ENCODE data around the gene SLFN12. TPM values are rescaled to one million over a fixed set of nuclear protein-coding genes. Genes with fewer than 3 reads are reported as not detected.

SLFN12 gene
- total RNA-seq, 2 donors from 2014 or later: 10.4 to 25.3 TPM

DNA sequence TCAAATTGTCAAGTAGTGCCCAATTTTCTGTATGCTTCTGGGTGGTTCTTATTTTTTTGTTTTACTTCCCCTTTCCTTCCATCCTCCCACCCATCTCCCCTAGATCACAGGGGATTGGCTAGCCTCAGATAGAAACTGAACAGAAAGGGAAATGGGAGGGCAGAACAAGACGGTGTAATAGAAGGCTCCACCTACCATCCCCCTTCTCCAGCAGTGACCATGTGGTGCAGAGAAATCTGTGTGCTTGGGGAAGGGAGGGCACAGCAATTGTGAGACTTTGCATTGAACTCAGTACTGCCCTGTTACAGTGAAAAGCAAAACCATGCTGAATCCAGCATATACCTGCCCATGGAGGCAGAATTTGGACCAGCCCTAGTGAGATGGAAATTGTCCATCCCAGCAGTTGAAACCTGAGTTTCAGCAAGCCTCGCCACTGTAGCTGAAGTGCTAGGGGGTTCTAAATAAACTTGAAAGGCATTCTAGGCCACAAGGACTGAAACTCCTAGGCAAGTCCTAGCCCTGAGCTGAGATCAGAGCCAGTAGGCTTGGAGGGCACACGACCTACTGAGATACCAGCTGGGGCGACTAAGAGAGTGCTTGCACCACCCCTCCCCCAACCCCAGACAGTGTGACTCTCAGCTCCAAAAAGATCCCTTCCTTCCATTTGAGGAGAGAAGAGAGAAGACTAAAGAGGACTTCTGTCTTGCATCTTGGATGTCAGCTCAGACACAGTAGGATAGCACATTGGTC lies 64.0 kb downstream of the SLFN12 start:
- DNase-seq (ENCODE audit: low spot score) (no peak), ATAC-seq (ENCODE audit: insufficient number of reproducible peaks, low FRiP score, low read depth) (peak; percentile 47)
- Histone ChIP-seq H3K4me1 (ENCODE audit: control insufficient read depth in 1 of 2, low read depth in 2 of 2) (peaks cover 6 to 10% of the 10 kb centered on the region in 2 donors), H3K27ac (no peak overlapping the region), H3K9me3 (no peaks in the 10 kb centered on the region), H3K27me3 (replicated peaks; ENCODE audit: insufficient read depth) (no peaks in the 10 kb centered on the region), H3K36me3 (no peaks in the 10 kb centered on the region), H3K4me3 (no peak overlapping the region)
- TF ChIP-seq CTCF (IDR thresholded peaks at IDR 0.05): no peak

- no peaks in the 10 kb centered on the region for H3K9me3 ChIP-seq
- peaks cover 5 to 16% of the 10 kb centered on the region in 2 donors for H3K4me1 ChIP-seq (ENCODE audit: control insufficient read depth in 1 of 2, low read depth in 2 of 2)
- peak; percentile 49 for ATAC-seq (ENCODE audit: insufficient number of reproducible peaks, low FRiP score, low read depth)
- H3K27ac ChIP-seq: peak overlapping the region in 1 of 2 donors; percentile 8
- TF ChIP-seq CTCF (IDR thresholded peaks at IDR 0.05): no peak
- H3K27me3 ChIP-seq (replicated peaks; ENCODE audit: insufficient read depth): no peaks in the 10 kb centered on the region
- H3K36me3 ChIP-seq: peaks cover 12% of the 10 kb centered on the region
- H3K4me3 ChIP-seq: no peak overlapping the region
- no peak for DNase-seq (ENCODE audit: low spot score)
Measured at GRCh38 chr17:35361027-35361426, 71.3 kb downstream of the SLFN12 start.

Other genes starting within 250 kb of the SLFN12 start
- not detected for gene SLC35G3, start 238.1 kb downstream of the SLFN12 start, total RNA-seq
- 10 to 100 TPM; 19.0 to 23.8 TPM for gene SLFN5, start 189.4 kb downstream of the SLFN12 start, total RNA-seq
- 10 to 100 TPM; 53.5 to 87.1 TPM for gene SLFN11, start 58.9 kb downstream of the SLFN12 start, total RNA-seq
- gene SLFN13, start 16.3 kb upstream of the SLFN12 start, total RNA-seq: 10 to 100 TPM; 10.7 to 28.9 TPM
- 1 to 10 TPM; 4.1 to 4.2 TPM for gene SLFN12L, start 105.2 kb upstream of the SLFN12 start, total RNA-seq
- gene SLFN14, start 128.3 kb upstream of the SLFN12 start, total RNA-seq: not detected
- 1 to 10 TPM; 1.1 to 2.8 TPM for gene PEX12, start 146.1 kb upstream of the SLFN12 start, total RNA-seq
- 10 to 100 TPM; 44.5 to 68.3 TPM for gene AP2B1, start 154.8 kb upstream of the SLFN12 start, total RNA-seq